ENCODE measurements around the gene OSBPL6. TPM values are rescaled to one million over a fixed set of nuclear protein-coding genes. Genes with fewer than 3 reads are reported as not detected.

The OSBPL6 gene
- total RNA-seq, 1 experiment from 2014 or later: 2.3 TPM

GRCh38 chr2:178250429-178250828, 56.1 kb downstream of the OSBPL6 start:
- CTCF ChIA-PET: no interaction called here
- no TSS peak for BruUV-seq (replicated peaks)

GRCh38 chr2:178251151-178251955, 57.0 kb downstream of the OSBPL6 start:
- CTCF ChIA-PET: no interaction called here
- Mint-ChIP-seq H3K27ac (ENCODE audit: unreplicated experiment) (no peak overlapping the region), H3K9me3 (ENCODE audit: low read depth, unreplicated experiment) (no peaks in the 10 kb centered on the region), H3K4me1 (ENCODE audit: low read depth, unreplicated experiment) (no peaks in the 10 kb centered on the region), H3K4me3 (ENCODE audit: low read depth, unreplicated experiment) (no peak overlapping the region), H3K36me3 (ENCODE audit: insufficient read depth, unreplicated experiment) (no peaks in the 10 kb centered on the region), H3K27me3 (ENCODE audit: unreplicated experiment) (no peaks in the 10 kb centered on the region)
- intact Hi-C loops (cut with micrococcal nuclease; ENCODE audit: unreplicated experiment): no loop called here
- no TSS peak for BruUV-seq (replicated peaks)
- DNase-seq: no peak
- TF ChIP-seq, protein P1, sequence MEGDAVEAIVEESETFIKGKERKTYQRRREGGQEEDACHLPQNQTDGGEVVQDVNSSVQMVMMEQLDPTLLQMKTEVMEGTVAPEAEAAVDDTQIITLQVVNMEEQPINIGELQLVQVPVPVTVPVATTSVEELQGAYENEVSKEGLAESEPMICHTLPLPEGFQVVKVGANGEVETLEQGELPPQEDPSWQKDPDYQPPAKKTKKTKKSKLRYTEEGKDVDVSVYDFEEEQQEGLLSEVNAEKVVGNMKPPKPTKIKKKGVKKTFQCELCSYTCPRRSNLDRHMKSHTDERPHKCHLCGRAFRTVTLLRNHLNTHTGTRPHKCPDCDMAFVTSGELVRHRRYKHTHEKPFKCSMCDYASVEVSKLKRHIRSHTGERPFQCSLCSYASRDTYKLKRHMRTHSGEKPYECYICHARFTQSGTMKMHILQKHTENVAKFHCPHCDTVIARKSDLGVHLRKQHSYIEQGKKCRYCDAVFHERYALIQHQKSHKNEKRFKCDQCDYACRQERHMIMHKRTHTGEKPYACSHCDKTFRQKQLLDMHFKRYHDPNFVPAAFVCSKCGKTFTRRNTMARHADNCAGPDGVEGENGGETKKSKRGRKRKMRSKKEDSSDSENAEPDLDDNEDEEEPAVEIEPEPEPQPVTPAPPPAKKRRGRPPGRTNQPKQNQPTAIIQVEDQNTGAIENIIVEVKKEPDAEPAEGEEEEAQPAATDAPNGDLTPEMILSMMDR (IDR thresholded peaks at IDR 0.05; ENCODE audit: unreplicated experiment): no peak

More at GRCh38 chr2:178250429-178250828, 56.1 kb downstream of the OSBPL6 start:
- no peak overlapping the region for H3K4me3 Mint-ChIP-seq (ENCODE audit: low read depth, unreplicated experiment)
- H3K36me3 Mint-ChIP-seq (ENCODE audit: insufficient read depth, unreplicated experiment): no peaks in the 10 kb centered on the region
- no peaks in the 10 kb centered on the region for H3K9me3 Mint-ChIP-seq (ENCODE audit: low read depth, unreplicated experiment)
- H3K27ac Mint-ChIP-seq (ENCODE audit: unreplicated experiment): no peak overlapping the region
- TF ChIP-seq, protein P1 (IDR thresholded peaks at IDR 0.05; ENCODE audit: unreplicated experiment): no peak
- no peaks in the 10 kb centered on the region for H3K4me1 Mint-ChIP-seq (ENCODE audit: low read depth, unreplicated experiment)
- no peaks in the 10 kb centered on the region for H3K27me3 Mint-ChIP-seq (ENCODE audit: unreplicated experiment)
- no peak for DNase-seq
- intact Hi-C loops (cut with micrococcal nuclease; ENCODE audit: unreplicated experiment): no loop called here

DNA sequence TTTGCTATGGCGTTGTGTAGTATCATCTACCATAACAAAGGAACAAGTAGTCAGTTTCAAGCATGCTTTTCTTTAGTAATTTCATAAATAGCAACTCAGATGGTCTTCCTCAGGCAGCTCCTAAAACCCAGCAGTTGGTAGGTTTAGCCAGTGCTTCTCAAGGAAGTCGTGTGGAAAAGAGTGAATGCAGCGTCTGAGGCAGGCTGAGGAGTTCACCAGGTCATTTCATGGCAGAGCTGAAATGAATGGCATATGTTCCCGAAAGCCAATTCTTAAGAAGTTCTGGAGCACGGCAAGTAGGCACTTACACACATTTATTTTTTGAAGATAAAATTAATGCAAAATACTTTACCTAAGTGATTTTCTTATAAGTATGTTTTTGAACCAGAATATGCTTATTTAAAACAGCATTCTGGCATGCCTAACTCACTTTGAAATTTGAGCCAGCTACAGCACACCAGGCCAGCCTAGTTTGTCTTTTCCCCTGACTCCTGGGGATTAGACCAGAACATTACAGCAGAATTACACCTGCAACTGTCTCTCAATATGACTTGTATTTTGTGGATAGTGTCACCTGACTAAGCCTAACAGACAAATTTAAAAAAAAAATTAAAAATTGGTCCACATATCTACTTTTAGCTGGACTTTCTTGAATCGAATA, 62.2 kb downstream of the OSBPL6 start:
- intact Hi-C loops (cut with micrococcal nuclease; ENCODE audit: unreplicated experiment): no loop called here
- H3K27ac Mint-ChIP-seq (ENCODE audit: unreplicated experiment): no peak overlapping the region
- TF ChIP-seq, protein P1 (IDR thresholded peaks at IDR 0.05; ENCODE audit: unreplicated experiment): no peak
- DNase-seq: no peak
- H3K36me3 Mint-ChIP-seq (ENCODE audit: insufficient read depth, unreplicated experiment): no peaks in the 10 kb centered on the region
- CTCF ChIA-PET: interaction anchor here (1.0 kb wide), 1 partner anchor 19 kb away, joined by 4 read pairs; no protein-coding TSS in a partner anchor
- no peaks in the 10 kb centered on the region for H3K4me1 Mint-ChIP-seq (ENCODE audit: low read depth, unreplicated experiment)
- BruUV-seq (replicated peaks): no TSS peak
- no peaks in the 10 kb centered on the region for H3K9me3 Mint-ChIP-seq (ENCODE audit: low read depth, unreplicated experiment)
- H3K4me3 Mint-ChIP-seq (ENCODE audit: low read depth, unreplicated experiment): no peak overlapping the region
- H3K27me3 Mint-ChIP-seq (ENCODE audit: unreplicated experiment): no peaks in the 10 kb centered on the region

- no peak overlapping the region for H3K27ac Mint-ChIP-seq (ENCODE audit: unreplicated experiment)
- no peaks in the 10 kb centered on the region for H3K36me3 Mint-ChIP-seq (ENCODE audit: insufficient read depth, unreplicated experiment)
- H3K4me3 Mint-ChIP-seq (ENCODE audit: low read depth, unreplicated experiment): no peak overlapping the region
- no peaks in the 10 kb centered on the region for H3K9me3 Mint-ChIP-seq (ENCODE audit: low read depth, unreplicated experiment)
- intact Hi-C loops (cut with micrococcal nuclease; ENCODE audit: unreplicated experiment): no loop called here
- no peaks in the 10 kb centered on the region for H3K4me1 Mint-ChIP-seq (ENCODE audit: low read depth, unreplicated experiment)
- no TSS peak for BruUV-seq (replicated peaks)
- H3K27me3 Mint-ChIP-seq (ENCODE audit: unreplicated experiment): no peaks in the 10 kb centered on the region
- TF ChIP-seq, protein P1 (IDR thresholded peaks at IDR 0.05; ENCODE audit: unreplicated experiment): no peak
- CTCF ChIA-PET: interaction anchor here (1.0 kb wide), 1 partner anchor 19 kb away, joined by 4 read pairs; no protein-coding TSS in a partner anchor
- DNase-seq: no peak
Measured at GRCh38 chr2:178257127-178257526, 62.8 kb downstream of the OSBPL6 start.

Measured in Calu3 (cell line).